CD4-positive, alpha-beta T cell treated with Interferon gamma for 1 hour (primary cell): ENCODE data around the gene LDLRAD2.
A peak's percentile ranks its signal among the peaks of the same experiment; 100 is the strongest.

Experiments used
- DNase-seq: peaks from one replicate; pipeline ENCODE4 v3.0.0-alpha.2; 2020

LDLRAD2 gene

GRCh38 chr1:21864730-21865129, 52.7 kb downstream of the LDLRAD2 start:
- DNase-seq: no peak

- DNase-seq: no peak
Measured at GRCh38 chr1:21865609-21865942, 53.5 kb downstream of the LDLRAD2 start.

GRCh38 chr1:21865943-21866706, 54.1 kb downstream of the LDLRAD2 start:
- DNase-seq: peak; percentile 51

GRCh38 chr1:21866707-21867043, 54.6 kb downstream of the LDLRAD2 start:
- no peak for DNase-seq

- no peak for DNase-seq
Measured at GRCh38 chr1:21867451-21867996, 55.5 kb downstream of the LDLRAD2 start.

- DNase-seq: no peak
Measured at GRCh38 chr1:21868482-21868881, 56.4 kb downstream of the LDLRAD2 start.

- no peak for DNase-seq
Measured at GRCh38 chr1:21868941-21869454, 56.9 kb downstream of the LDLRAD2 start.

GRCh38 chr1:21869620-21870121, 57.6 kb downstream of the LDLRAD2 start:
- DNase-seq: no peak

- no peak for DNase-seq
Measured at GRCh38 chr1:21870611-21871010, 58.5 kb downstream of the LDLRAD2 start.

GRCh38 chr1:21871943-21872342, 59.9 kb downstream of the LDLRAD2 start:
- DNase-seq: no peak

GRCh38 chr1:21872445-21873079, 60.5 kb downstream of the LDLRAD2 start:
- DNase-seq: no peak

- DNase-seq: no peak
Measured at GRCh38 chr1:21873174-21873573, 61.1 kb downstream of the LDLRAD2 start.

GRCh38 chr1:21873761-21874160, 61.7 kb downstream of the LDLRAD2 start:
- DNase-seq: no peak

GRCh38 chr1:21874328-21874727, 62.3 kb downstream of the LDLRAD2 start:
- DNase-seq: no peak
